Right ventricle myocardium inferior (tissue), 1 donor: ENCODE results near the gene RANBP3. TPM values are rescaled to one million over a fixed set of nuclear protein-coding genes. Genes with fewer than 3 reads are reported as not detected.
"Not testable (repeated sequence)": the region's sequence is repeated elsewhere in the genome, so short reads cannot be mapped to it uniquely, and the experiment has no call there.

Experiments used
- ATAC-seq: fragments of 200-7000 bp; cut with Tn5 transposase; one replicate; pipeline ENCODE4 v1.9.1; 2020; ENCODE audit warnings: mild to moderate bottlenecking, moderate library complexity
- DNase-seq: peaks from one replicate; pipeline ENCODE4 v3.0.0; 2021; ENCODE audit errors: missing footprints
- intact Hi-C: fragments of 100-400 bp; cut with DNase I; formaldehyde crosslinking; loops from one replicate; pipeline ENCODE4 v1.11.0; 2022
- total RNA-seq: library from RNA; stranded (reverse); fragmentation: NEBNext Ultra II Directional; extraction: Animal tissue kit (Norgen Biotek cat#: 25700); gene quantifications from one replicate; pipeline ENCODE4 v1.2.1, GENCODE V29; 2021
- donor health status: DM: no; HTN: yes; CAD: no; lungs with severe emphysema.

RANBP3 gene
- total RNA-seq, 1 donor from 2014 or later, result 65.6 TPM

- intact Hi-C loops, ATAC-seq: not testable (repeated sequence)
Measured at GRCh38 chr19:5884065-5884811, 93.7 kb downstream of the RANBP3 start.

DNA sequence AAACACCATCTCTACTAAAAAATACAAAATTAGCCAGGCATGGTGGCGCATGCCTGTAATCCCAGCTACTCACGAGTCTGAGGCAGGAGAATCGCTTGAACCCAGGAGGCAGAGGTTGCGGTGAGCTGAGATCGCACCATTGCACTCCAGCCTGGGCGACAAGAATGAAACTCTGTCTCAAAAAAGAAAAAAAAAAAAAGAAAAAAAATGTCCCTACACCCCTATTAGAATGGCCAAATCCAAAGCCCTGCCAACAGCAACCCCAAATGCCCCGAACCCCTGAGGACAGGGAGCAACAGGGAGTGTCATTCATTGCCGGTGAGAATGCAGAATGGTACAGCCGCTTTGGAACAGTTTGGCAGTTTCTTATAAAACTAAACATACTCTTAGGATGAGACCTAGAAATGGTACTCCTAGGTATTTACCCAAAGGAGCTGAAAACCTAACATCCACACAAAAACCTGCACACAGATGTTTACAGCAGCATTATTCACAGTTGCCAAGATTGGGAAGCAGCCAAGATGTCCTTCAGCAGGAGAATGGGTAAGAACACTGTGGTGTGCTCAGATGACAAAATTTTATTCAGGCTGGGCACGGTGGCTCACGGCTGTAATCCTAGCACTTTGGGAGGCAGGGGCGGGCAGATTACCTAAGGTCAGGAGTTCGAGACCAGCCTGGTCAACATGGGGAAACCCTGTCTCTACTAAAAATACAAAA, 94.6 kb downstream of the RANBP3 start:
- intact Hi-C loops, ATAC-seq, DNase-seq: not testable (repeated sequence)

More at GRCh38 chr19:5884065-5884811, 93.7 kb downstream of the RANBP3 start:
- not testable (repeated sequence) for DNase-seq

DNA sequence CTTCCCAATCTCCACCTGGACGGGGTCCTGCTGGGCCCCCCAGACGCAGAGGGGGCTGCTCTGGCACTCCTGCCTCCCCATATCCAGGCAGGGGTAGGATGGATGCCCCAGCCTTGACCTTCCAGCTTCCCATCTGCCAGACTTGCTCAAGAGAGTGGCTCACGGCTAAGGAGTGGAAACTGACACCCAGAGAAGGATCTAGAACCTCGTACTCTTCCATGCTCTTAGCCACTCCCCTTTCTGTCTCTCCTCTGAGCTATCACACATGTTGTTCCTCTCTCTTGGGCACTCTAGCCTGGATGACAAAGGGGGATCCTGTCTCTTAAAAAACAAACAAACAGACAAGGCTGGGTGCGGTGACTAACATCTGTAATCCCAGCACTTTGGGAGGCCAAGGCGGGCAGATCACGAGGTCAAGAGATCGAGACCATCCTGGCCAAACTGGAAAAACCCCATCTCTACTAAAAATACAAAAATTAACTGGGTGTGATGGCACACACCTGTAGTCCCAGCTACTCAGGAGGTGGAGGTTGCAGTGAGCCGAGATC, 95.4 kb downstream of the RANBP3 start:
- intact Hi-C loops, result no loop called here
- ATAC-seq (no peak), DNase-seq (no peak)

GRCh38 chr19:5881543-5882299, 96.2 kb downstream of the RANBP3 start:
- intact Hi-C loops, result no loop called here
- ATAC-seq (no peak), DNase-seq (no peak)

DNA sequence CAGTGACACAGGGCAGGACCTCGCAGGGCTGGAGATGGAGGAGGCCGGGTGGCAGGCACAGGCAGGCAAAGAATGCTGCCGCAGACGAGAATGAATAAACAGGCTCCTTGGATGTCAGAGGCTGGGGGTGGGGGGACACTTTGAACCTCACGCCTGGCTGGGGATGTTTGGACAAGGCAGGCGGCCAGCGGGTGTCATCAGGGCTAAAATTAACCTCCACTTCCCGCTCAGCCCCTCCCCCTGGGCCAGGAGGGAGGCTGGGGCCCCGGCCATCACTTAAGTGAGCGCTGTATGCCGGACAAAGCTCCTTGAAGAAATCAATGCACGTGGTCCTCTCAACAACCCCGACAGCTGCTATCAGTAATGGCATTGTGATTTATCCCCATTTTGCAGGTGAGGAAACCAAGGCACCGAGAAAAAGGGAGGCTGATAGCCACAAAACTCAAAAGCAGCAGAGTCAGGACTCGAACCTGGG, 97.3 kb downstream of the RANBP3 start:
- ATAC-seq (peak; percentile 86), DNase-seq (no peak)
- intact Hi-C loops, result no loop called here

DNA sequence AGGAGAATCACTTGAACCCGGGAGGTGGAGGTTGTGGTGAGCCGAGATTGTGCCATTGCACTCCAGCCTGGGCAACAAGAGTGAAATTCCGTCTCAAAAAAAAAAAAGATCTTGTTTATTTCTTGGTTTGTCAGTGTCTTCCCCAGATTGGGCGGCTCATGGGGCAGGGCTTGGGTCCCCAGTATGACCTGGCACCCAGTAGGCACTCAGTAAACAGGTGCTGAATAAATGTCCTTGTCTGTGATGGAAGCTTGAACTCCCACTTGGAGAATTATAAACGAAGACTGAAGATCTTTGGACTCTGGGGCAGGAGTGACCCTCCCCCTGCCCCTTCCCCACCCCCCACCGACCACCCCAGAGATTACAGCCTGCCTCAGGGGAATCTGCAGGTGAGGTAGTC, 97.7 kb downstream of the RANBP3 start:
- ATAC-seq (no peak), DNase-seq (no peak)
- intact Hi-C loops, result no loop called here

GRCh38 chr19:5877882-5878281, 100.1 kb downstream of the RANBP3 start:
- intact Hi-C loops, result no loop called here
- DNase-seq, result no peak
- no peak for ATAC-seq

- DNase-seq (no peak), ATAC-seq (no peak)
- intact Hi-C loops, result no loop called here
Measured at GRCh38 chr19:5877427-5877826, 100.5 kb downstream of the RANBP3 start.

- intact Hi-C loops, DNase-seq, ATAC-seq: not testable (repeated sequence)
Measured at GRCh38 chr19:5874496-5874895, 103.4 kb downstream of the RANBP3 start.

- DNase-seq, result no peak
- intact Hi-C loops, result no loop called here
- ATAC-seq, result no peak
Measured at GRCh38 chr19:5873617-5874199, 104.2 kb downstream of the RANBP3 start.

GRCh38 chr19:5870986-5871394, 107.0 kb downstream of the RANBP3 start:
- peak; percentile 61 for ATAC-seq
- intact Hi-C loops, result no loop called here
- DNase-seq, result no peak

GRCh38 chr19:5867201-5868136, 110.5 kb downstream of the RANBP3 start:
- ATAC-seq, result no peak
- DNase-seq, result no peak
- intact Hi-C loops, result no loop called here

Other genes with a start within 250 kb of the RANBP3 start
- gene PRR22, start 193.4 kb downstream of the RANBP3 start, total RNA-seq, result 1.3 TPM
- 11.8 TPM for gene DUS3L, start 187.0 kb downstream of the RANBP3 start, total RNA-seq
- gene NRTN, start 173.1 kb downstream of the RANBP3 start, total RNA-seq, result 27.5 TPM
- not detected for gene FUT6, start 138.4 kb downstream of the RANBP3 start, total RNA-seq
- gene FUT3, start 126.7 kb downstream of the RANBP3 start, total RNA-seq, result not detected
- not detected for gene FUT5, start 107.6 kb downstream of the RANBP3 start, total RNA-seq
- 571 TPM for gene NDUFA11, start 74.3 kb downstream of the RANBP3 start, total RNA-seq
- gene VMAC, start 73.3 kb downstream of the RANBP3 start, total RNA-seq, result 1.6 TPM
- gene CAPS, start 63.9 kb downstream of the RANBP3 start, total RNA-seq, result 3.8 TPM
- 5.4 TPM for gene RFX2, start 132.4 kb upstream of the RANBP3 start, total RNA-seq
- not detected for gene ACSBG2, start 157.5 kb upstream of the RANBP3 start, total RNA-seq